Measurements from ENCODE around the gene TSPAN14.

TSPAN14 gene

DNA sequence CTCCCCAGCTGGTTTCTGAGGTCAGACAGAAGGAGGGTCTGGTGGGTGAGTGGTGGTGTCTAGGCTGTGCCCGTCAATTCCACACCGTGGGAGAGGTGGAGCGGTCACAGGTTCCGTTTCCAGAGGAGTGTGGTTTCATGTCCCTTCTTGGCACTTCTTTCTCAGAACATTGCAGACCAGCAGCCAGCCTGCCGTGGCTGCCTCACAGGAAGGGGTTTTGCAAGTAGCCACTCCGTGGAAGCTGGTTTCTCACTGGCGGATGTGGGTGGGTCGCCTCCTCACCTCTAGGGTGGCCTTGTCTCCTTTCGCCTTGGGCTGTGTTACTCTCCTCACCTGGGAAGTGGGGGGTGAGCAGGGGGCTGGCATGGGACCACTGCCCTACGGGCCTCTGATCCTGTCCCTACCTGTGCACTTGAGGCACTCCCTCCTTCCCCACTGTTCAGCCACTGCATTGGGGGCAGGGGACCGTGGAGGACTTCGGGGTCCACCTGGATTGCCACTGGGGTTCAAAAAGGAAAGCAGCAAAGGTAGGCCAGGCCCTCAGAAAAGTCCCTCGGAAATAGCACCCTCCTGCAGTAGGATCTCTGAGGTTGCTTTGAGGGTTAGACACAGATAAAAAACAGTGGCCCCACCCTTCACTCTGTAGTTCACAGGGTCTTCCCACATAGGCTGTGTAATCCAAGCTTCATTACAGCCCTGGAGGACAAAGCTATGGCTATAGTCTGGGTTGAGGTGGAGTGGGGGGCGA is 33.9 kb downstream of the TSPAN14 start:
- H3K9ac ChIP-seq (ENCODE audit: low read length) = no peak overlapping the region
- H4K20me1 ChIP-seq (ENCODE audit: low read depth, low read length) = no peaks in the 10 kb centered on the region
- no peaks in the 10 kb centered on the region for H3K79me2 ChIP-seq (ENCODE audit: insufficient read depth, low read length)
- no peak overlapping the region for H3K4me2 ChIP-seq (ENCODE audit: low read depth, low read length, poor library complexity, severe bottlenecking)
- no peak overlapping the region for H3K4me3 ChIP-seq (ENCODE audit: insufficient read depth, low read length, poor library complexity, severe bottlenecking)
- no peaks in the 10 kb centered on the region for H3K9me2 ChIP-seq (replicated peaks; ENCODE audit: insufficient read depth, low read length)
- no peaks in the 10 kb centered on the region for H3K9me3 ChIP-seq (ENCODE audit: insufficient read depth, low read length)
- no peaks in the 10 kb centered on the region for H3F3A ChIP-seq (ENCODE audit: insufficient read depth)
- H2AFZ ChIP-seq (ENCODE audit: low read depth, low read length, severe bottlenecking) = no peak overlapping the region
- TF ChIP-seq, protein P1, sequence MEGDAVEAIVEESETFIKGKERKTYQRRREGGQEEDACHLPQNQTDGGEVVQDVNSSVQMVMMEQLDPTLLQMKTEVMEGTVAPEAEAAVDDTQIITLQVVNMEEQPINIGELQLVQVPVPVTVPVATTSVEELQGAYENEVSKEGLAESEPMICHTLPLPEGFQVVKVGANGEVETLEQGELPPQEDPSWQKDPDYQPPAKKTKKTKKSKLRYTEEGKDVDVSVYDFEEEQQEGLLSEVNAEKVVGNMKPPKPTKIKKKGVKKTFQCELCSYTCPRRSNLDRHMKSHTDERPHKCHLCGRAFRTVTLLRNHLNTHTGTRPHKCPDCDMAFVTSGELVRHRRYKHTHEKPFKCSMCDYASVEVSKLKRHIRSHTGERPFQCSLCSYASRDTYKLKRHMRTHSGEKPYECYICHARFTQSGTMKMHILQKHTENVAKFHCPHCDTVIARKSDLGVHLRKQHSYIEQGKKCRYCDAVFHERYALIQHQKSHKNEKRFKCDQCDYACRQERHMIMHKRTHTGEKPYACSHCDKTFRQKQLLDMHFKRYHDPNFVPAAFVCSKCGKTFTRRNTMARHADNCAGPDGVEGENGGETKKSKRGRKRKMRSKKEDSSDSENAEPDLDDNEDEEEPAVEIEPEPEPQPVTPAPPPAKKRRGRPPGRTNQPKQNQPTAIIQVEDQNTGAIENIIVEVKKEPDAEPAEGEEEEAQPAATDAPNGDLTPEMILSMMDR (IDR thresholded peaks at IDR 0.05; ENCODE audit: insufficient read depth, low read length, poor library complexity, severe bottlenecking) = no peak
- no peak for TF ChIP-seq EZH2phosphoT487 (conservative IDR thresholded peaks at IDR 0.05; ENCODE audit: low read length)
- H3K27me3 ChIP-seq (ENCODE audit: low read length) = no peaks in the 10 kb centered on the region
- H3K36me3 ChIP-seq (ENCODE audit: low read length) = no peaks in the 10 kb centered on the region
- no peak overlapping the region for H3K27ac ChIP-seq (ENCODE audit: low read depth, low read length)

DNA sequence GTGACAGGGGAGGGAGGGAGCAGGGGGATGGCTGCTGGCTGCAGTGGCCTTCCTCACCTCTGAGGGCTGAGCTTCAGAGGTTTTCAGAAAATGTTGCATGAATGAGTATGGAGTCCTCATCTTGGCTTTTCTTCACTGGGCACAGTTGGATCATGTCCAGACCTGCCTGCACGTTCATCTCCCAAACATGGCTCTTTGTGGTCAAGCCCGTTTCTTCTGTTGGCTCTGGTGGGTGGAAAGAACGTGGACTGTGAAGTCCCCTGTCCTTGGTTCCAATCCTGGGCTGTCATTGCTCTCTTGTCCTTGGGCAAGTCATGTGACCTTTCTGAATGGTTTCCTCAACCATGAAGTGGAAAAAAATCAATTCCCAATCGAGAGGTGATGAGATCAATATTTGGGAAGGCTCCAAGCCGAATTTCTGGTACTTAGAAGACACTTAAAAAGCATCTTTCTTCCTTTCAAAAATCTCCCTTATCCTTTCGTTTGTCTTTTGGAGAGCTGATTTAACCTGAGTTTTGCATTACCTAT is 34.5 kb downstream of the TSPAN14 start:
- H4K20me1 ChIP-seq (ENCODE audit: low read depth, low read length) = no peaks in the 10 kb centered on the region
- TF ChIP-seq EZH2phosphoT487 (conservative IDR thresholded peaks at IDR 0.05; ENCODE audit: low read length) = no peak
- TF ChIP-seq, protein P1 (IDR thresholded peaks at IDR 0.05; ENCODE audit: insufficient read depth, low read length, poor library complexity, severe bottlenecking) = no peak
- no peak overlapping the region for H3K27ac ChIP-seq (ENCODE audit: low read depth, low read length)
- H3K4me2 ChIP-seq (ENCODE audit: low read depth, low read length, poor library complexity, severe bottlenecking) = no peak overlapping the region
- H3K9me2 ChIP-seq (replicated peaks; ENCODE audit: insufficient read depth, low read length) = no peaks in the 10 kb centered on the region
- no peaks in the 10 kb centered on the region for H3K27me3 ChIP-seq (ENCODE audit: low read length)
- H3K36me3 ChIP-seq (ENCODE audit: low read length) = no peaks in the 10 kb centered on the region
- no peaks in the 10 kb centered on the region for H3K79me2 ChIP-seq (ENCODE audit: insufficient read depth, low read length)
- no peak overlapping the region for H3K9ac ChIP-seq (ENCODE audit: low read length)
- no peak overlapping the region for H3K4me3 ChIP-seq (ENCODE audit: insufficient read depth, low read length, poor library complexity, severe bottlenecking)
- no peaks in the 10 kb centered on the region for H3K9me3 ChIP-seq (ENCODE audit: insufficient read depth, low read length)
- no peaks in the 10 kb centered on the region for H3F3A ChIP-seq (ENCODE audit: insufficient read depth)
- H2AFZ ChIP-seq (ENCODE audit: low read depth, low read length, severe bottlenecking) = no peak overlapping the region

GRCh38 chr10:80489371-80490112 is 35.4 kb downstream of the TSPAN14 start:
- H3K27ac ChIP-seq (ENCODE audit: low read depth, low read length) = no peak overlapping the region
- no peaks in the 10 kb centered on the region for H3K9me2 ChIP-seq (replicated peaks; ENCODE audit: insufficient read depth, low read length)
- TF ChIP-seq, protein P1 (IDR thresholded peaks at IDR 0.05; ENCODE audit: insufficient read depth, low read length, poor library complexity, severe bottlenecking) = no peak
- no peak for TF ChIP-seq EZH2phosphoT487 (conservative IDR thresholded peaks at IDR 0.05; ENCODE audit: low read length)
- H3K9ac ChIP-seq (ENCODE audit: low read length) = no peak overlapping the region
- no peaks in the 10 kb centered on the region for H3F3A ChIP-seq (ENCODE audit: insufficient read depth)
- no peak overlapping the region for H3K4me3 ChIP-seq (ENCODE audit: insufficient read depth, low read length, poor library complexity, severe bottlenecking)
- H3K9me3 ChIP-seq (ENCODE audit: insufficient read depth, low read length) = no peaks in the 10 kb centered on the region
- no peaks in the 10 kb centered on the region for H3K79me2 ChIP-seq (ENCODE audit: insufficient read depth, low read length)
- no peak overlapping the region for H2AFZ ChIP-seq (ENCODE audit: low read depth, low read length, severe bottlenecking)
- H3K36me3 ChIP-seq (ENCODE audit: low read length) = no peaks in the 10 kb centered on the region
- H4K20me1 ChIP-seq (ENCODE audit: low read depth, low read length) = no peaks in the 10 kb centered on the region
- H3K4me2 ChIP-seq (ENCODE audit: low read depth, low read length, poor library complexity, severe bottlenecking) = no peak overlapping the region
- no peaks in the 10 kb centered on the region for H3K27me3 ChIP-seq (ENCODE audit: low read length)
